Left renal cortex interstitium (tissue), 4 donors: ENCODE results near the gene CADPS2. TPM values are rescaled to one million over a fixed set of nuclear protein-coding genes. Genes with fewer than 3 reads are reported as not detected.

Experiments
- DNase-seq, 4 donors: peaks; one replicate each; pipeline ENCODE4 v3.0.0-alpha.2; 2013; ENCODE audit warnings: low read depth in 4 of 4, low spot score in 2 of 4, missing footprints in 1 of 4
- polyA plus RNA-seq, 4 donors: library from polyadenylated mRNA; unstranded; fragments of 120-200 nt; gene quantifications; one replicate each; pipeline ENCODE4 v1.2.1, GENCODE V29; 2013; ENCODE audit not compliant: insufficient read length in 4 of 4

The CADPS2 gene
- polyA plus RNA-seq, 4 donors = 39.1 to 65.8 (median 46.5) TPM

DNA sequence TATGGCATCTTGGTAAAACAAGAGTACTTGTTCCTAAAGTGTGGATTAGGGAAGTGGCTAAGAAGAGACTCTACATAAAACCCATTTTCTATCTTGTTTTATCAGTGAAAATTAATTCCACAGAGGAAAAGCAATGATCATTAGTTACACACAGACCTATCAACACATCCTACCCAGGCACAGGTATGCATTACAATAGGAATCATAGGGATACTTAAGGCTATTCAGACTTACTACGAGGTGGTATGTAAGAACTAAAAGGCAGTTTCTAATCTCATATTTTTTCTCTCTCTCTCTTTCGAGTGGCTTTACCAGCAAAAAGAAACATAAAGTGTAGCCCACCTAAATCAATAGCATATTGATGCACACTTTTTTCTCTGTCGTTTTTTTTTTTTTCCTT lies 415.4 kb downstream of the CADPS2 start:
- no peak for DNase-seq

DNA sequence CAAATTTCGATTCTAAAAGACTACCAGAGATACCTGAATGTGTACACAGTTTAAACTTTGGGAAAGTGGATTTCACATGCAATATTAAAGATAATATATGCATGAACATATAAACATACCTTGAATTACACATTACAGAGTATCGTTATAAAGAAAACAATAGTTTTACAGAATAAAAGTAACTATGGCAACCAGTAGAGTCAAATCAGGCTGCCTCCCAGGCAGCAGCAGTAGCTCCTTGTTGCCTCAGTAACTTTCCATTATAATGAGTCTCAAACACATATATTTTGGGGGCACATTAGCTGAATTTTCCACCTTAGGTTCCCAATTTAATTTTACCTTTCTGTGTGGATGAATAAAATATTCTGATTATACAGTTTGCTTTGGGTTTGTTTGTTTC lies 417.3 kb downstream of the CADPS2 start:
- no peak for DNase-seq

- DNase-seq = no peak
Observed at GRCh38 chr7:122467661-122468449, 418.4 kb downstream of the CADPS2 start.

DNA sequence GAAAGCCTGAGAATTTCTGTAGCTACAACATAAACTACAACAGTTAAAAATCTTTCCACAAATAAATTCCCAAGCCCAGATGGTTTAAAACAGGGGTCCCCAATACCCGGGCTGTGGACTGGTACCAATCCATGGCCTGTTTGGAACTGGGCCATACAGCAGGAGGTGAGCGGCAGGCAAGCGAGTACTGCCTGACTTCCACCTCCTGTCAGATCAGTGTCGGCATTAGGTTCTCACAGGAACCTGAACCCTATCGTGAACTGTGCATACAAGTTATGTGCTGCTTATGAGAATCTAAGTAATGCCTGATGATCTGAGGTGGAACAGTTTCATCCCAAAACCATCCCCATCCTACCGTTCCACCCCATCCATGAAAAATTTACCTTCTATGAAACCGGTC lies 421.0 kb downstream of the CADPS2 start:
- no peak for DNase-seq

DNA sequence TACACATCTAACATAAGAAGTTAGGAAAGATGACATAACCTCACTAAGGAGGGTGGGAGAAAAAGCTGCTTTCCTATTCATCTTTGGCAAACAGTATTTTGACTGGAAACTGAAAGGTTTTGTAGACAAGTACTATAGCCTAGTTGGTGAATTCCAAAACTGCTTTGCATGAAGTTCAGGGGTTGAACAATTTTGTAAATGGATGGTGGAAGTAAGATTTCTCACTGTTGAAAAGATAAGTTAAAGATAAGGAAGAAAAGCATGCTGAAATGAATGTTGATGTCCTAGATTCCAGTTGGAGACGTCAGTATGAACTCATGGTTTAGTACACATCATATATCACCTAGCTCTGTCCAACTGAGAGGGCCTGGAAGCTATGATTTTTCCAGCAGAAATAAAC lies 422.6 kb downstream of the CADPS2 start:
- DNase-seq = no peak

DNA sequence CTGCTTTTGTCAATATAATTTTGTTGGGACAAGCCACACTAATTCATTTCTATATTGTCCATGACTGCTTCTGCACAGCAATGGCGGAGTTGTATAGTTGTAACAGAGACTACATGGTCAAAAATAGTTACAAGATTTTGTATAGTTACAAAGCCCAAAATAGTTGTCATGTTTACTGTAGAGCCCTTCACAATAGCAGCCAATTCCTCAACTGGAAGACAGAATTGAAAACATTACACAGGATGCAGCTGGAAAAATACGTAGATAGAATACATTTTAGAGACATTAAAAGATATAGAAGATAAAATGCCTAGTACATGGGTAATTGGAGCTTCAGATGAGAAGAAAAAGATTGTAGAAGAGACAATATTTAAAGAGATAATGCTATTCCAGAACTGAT lies 425.3 kb downstream of the CADPS2 start:
- DNase-seq = no peak

GRCh38 chr7:122457969-122458368 lies 428.3 kb downstream of the CADPS2 start:
- DNase-seq = no peak

DNA sequence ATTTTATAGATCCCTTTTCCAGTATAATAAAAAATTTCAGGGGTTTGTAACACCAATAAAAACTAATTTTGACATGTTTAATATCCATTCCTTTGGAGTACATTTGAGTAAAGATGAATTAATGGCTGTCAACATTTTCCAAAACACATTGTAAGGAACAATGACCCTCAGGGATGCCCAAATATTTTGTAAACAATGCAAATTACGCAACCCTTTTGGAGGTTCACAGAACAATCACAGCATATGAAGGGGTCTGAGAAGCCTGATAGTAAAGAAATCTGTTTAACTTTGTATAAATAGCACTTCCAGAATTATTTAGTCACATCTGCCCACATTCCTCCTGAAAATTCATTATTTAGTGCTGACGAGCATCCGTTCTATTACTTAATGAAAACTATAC lies 428.9 kb downstream of the CADPS2 start:
- DNase-seq = no peak

DNA sequence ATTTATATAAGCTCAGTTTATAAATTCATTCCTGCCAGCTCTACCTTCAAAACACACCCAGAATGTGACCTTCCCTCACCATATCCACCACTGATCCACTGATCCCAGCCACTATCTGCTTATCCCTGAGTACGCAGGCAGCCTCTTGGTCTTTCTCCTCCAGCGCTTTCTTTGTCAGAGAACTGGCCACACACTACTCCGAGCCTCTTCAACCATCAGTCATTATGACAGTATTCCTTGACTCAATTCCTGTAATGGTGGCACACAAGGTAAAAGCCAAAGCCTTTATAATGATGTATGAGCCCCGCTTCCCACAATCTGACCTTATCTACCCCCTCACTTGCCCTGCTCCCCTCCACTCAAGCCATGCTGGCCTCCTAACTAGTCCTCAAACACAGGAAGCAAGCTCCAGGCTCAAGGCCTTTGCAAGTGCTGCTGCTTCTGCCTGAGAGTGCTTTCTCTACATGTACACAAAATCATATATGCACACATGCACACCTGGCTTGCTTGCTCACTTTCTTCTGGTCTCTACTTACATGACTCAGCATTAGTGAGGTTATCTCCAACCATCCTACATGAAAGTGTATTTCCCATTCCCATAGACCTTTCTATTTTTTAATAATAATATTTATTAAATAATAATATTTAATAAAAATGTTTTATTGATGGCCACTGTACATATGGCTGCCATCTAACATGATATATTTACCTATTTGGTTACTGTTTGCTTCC lies 431.3 kb downstream of the CADPS2 start:
- no peak for DNase-seq

GRCh38 chr7:122453432-122453831 lies 432.8 kb downstream of the CADPS2 start:
- DNase-seq = no peak

GRCh38 chr7:122448893-122449589 lies 437.2 kb downstream of the CADPS2 start:
- DNase-seq = no peak

DNA sequence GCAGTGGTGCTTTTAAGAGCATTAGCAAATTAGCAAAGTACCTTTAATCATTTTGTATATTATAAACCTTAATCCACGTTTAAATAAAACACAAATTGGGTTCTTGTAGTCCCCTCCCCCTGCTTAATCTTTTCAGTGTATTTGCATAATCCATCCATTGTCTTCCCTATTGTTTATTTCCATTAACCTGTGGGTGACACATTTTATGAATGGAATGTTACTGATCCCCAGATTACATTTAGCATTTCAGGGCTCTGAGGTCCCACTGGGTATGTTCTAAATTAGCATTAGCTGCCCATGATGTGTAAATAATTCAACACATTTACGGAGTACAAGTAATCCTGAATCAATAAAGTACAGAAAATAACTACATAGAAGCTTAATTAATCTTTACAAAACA lies 443.3 kb downstream of the CADPS2 start:
- DNase-seq = no peak

- no peak for DNase-seq
Observed at GRCh38 chr7:122438492-122438891, 447.8 kb downstream of the CADPS2 start.

DNA sequence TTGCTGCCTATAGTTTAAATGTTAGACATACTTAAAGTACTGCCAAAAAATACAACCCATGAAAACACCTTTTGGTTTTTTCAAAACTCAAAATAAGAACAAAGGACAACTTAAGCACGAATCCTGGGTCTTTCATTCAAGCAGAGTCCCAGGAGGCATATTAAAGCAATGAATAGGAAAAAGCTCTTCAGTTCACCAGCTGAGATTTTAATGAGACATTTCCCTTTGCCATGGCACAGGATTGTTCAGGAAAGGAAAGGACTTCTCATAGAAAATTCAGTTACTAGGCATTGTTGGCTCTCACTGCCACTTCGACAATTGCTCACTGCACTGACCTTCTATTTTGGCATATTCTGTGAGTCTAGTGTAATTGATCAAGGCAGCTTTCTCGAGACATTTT lies 448.3 kb downstream of the CADPS2 start:
- DNase-seq = no peak

DNA sequence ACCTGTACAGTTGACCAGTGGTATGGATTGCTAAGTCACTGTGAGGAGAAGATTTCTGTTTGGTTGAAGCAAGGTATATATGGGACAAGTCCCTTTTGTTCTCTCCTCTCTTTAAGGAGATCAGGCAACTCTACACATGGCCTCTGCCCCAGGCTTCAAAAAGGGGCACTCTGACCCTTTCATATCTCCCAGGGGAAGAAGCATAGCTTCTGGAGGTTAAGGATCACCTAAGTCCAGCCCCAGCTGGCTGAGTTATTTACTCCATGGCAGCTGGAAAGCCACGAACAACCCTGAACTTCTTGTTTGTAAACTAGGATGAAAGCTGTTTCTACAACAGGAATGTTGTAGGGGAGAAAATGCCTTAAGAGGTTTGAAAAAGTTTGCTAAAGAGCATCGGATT lies 452.5 kb downstream of the CADPS2 start:
- DNase-seq = no peak

DNA sequence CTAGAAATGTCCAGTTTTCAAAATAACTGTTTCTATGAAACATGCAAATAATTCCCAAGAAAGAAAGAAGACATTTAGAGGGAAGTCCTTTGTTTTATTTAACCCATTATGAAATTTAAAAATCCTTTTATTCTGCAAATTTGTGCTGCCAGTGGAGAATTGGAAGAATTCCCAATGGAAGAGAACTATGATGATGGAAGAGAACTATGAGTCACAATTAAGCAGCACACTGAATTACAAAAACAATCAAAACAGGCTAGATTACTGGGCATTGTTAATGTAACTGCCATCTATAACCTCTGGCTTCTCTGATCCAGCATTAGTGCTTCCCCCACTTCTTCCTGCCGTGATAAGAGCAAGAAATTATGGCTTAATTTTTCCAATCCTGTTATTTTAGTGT lies 455.6 kb downstream of the CADPS2 start:
- DNase-seq = no peak

DNA sequence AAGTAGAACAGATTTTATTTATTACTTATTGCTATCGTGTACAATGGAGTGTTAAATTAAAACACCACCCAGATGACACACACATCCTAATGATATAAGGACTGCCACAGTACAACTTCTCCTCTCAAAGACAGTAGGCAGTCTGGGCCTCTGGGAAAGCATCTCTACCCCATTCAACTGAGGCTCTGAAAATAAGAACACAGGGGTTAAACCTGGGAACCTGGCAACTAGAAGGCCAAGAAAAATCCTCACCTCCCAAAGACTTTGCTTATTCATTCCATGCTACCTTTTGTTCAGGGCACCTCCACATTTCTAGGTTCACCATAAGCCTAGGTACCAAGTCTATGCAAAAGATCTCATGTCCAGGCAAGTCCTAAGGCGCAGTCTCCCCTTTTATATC lies 456.3 kb downstream of the CADPS2 start:
- DNase-seq = no peak

GRCh38 chr7:122425731-122426130 lies 460.5 kb downstream of the CADPS2 start:
- no peak for DNase-seq

GRCh38 chr7:122423591-122423990 lies 462.7 kb downstream of the CADPS2 start:
- DNase-seq = no peak

GRCh38 chr7:122416336-122416735 lies 469.9 kb downstream of the CADPS2 start:
- DNase-seq = no peak

DNA sequence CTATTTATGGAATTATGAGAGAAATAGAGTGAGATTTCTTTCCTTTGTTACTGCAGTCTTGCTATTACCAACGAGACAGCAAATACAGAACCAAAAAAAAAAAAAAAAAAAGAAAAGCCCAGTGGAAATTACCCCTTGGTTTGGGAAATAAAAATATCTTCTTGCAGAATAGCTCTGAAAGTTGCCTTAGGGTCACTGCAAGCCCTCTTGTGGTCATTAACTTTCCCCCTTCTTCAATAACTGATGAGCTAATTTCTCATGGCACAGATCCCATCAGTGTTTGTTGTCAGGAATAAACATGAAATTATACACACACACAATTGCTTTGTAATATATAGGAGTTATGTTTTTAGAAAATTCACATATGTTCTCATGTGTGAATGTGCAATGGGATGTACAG lies 470.8 kb downstream of the CADPS2 start:
- DNase-seq = no peak

- no peak for DNase-seq
Observed at GRCh38 chr7:122413339-122413738, 472.9 kb downstream of the CADPS2 start.
